Neural progenitor cell (in vitro differentiated cells): ENCODE measurements around the gene CD248. TPM values are rescaled to one million over a fixed set of nuclear protein-coding genes. Genes with fewer than 3 reads are reported as not detected.

ENCODE experiments used
- DNase-seq: peaks from one replicate; pipeline ENCODE4 v3.0.0-alpha.2; 2016; ENCODE audit warnings: low spot score
- H2AFZ ChIP-seq: fragments of 200-600 bp; sonication (generic); replicated peaks from 2 replicates; pipeline ENCODE4 v1.6.1; 2016; ENCODE audit warnings: antibody characterized with exemption
- H3F3A ChIP-seq: fragments of 200-600 bp; sonication (generic); 2 replicates; pipeline ENCODE4 v1.6.1; 2016; ENCODE audit warnings: antibody characterized with exemption, low read depth
- H3K27ac ChIP-seq: fragments of 200-600 bp; sonication (generic); 2 replicates; pipeline ENCODE4 v1.5.1; 2016; ENCODE audit warnings: mild to moderate bottlenecking
- H3K27me3 ChIP-seq: fragments of 200-600 bp; sonication (generic); 2 replicates; pipeline ENCODE4 v1.6.1; 2016; ENCODE audit warnings: mild to moderate bottlenecking, moderate library complexity
- H3K36me3 ChIP-seq: fragments of 200-600 bp; sonication (generic); 2 replicates; pipeline ENCODE4 v1.5.1; 2016
- H3K4me1 ChIP-seq: fragments of 200-600 bp; sonication (generic); 2 replicates; pipeline ENCODE4 v1.6.1; 2016; ENCODE audit warnings: mixed run types
- H3K4me2 ChIP-seq: fragments of 200-600 bp; sonication (generic); 2 replicates; pipeline ENCODE4 v1.6.1; 2016
- H3K4me3 ChIP-seq: fragments of 200-600 bp; sonication (generic); 2 replicates; pipeline ENCODE4 v1.5.1; 2016
- H3K79me2 ChIP-seq: fragments of 200-600 bp; sonication (generic); 2 replicates; pipeline ENCODE4 v1.6.1; 2016; ENCODE audit warnings: low read depth
- H3K9ac ChIP-seq: fragments of 200-600 bp; sonication (generic); 2 replicates; pipeline ENCODE4 v1.6.1; 2016
- H3K9me3 ChIP-seq: fragments of 200-600 bp; sonication (generic); 2 replicates; pipeline ENCODE4 v1.5.1; 2016; ENCODE audit warnings: low read depth
- H4K20me1 ChIP-seq: fragments of 200-600 bp; sonication (generic); 2 replicates; pipeline ENCODE4 v1.6.1; 2016; ENCODE audit warnings: low read depth
- H3K27ac Mint-ChIP-seq: 3 replicates; pipeline ENCODE4 v1.8.0; 2021; ENCODE audit warnings: mixed read lengths
- H3K27me3 Mint-ChIP-seq: 2 replicates; pipeline ENCODE4 v1.8.0; 2022; ENCODE audit warnings: low read depth, mild to moderate bottlenecking, inconsistent platforms, moderate library complexity, mixed read lengths; ENCODE audit not compliant: insufficient read depth
- H3K36me3 Mint-ChIP-seq: 3 replicates; pipeline ENCODE4 v1.8.0; 2021; ENCODE audit warnings: mixed read lengths
- H3K4me1 Mint-ChIP-seq: 3 replicates; pipeline ENCODE4 v1.8.0; 2021; ENCODE audit warnings: mixed read lengths
- H3K4me3 Mint-ChIP-seq: 3 replicates; pipeline ENCODE4 v1.8.0; 2021; ENCODE audit warnings: mild to moderate bottlenecking, moderate library complexity, mixed read lengths
- H3K9me3 Mint-ChIP-seq: 3 replicates; pipeline ENCODE4 v1.8.0; 2020; ENCODE audit warnings: mixed read lengths
- EZH2 ChIP-seq: fragments of 200-600 bp; sonication (generic); IDR thresholded peaks from 2 replicates; pipeline ENCODE4 v1.6.1; 2017; ENCODE audit warnings: antibody characterized with exemption, mild to moderate bottlenecking, moderate library complexity
- EZH2phosphoT487 ChIP-seq: fragments of 200-600 bp; sonication (generic); IDR thresholded peaks from 2 replicates; pipeline ENCODE4 v1.6.1; 2017; ENCODE audit warnings: antibody characterized with exemption
- total RNA-seq: library from RNA; depleted of rRNA; stranded (reverse); fragments of >200 nt; gene quantifications from 2 replicates; pipeline ENCODE4 v1.2.3, GENCODE V29; 2015; ENCODE audit warnings: low replicate concordance
- TF ChIP-seq, protein P1 (sequence below): fragments of 200-600 bp; sonication (generic); IDR thresholded peaks from 2 replicates; pipeline ENCODE4 v1.5.1; 2017; ENCODE audit warnings: antibody characterized with exemption, mild to moderate bottlenecking

The CD248 gene
- total RNA-seq, 1 donor from 2014 or later = 0.62 TPM

GRCh38 chr11:66271816-66272215 lies 45.0 kb downstream of the CD248 start:
- TF ChIP-seq, protein P1, sequence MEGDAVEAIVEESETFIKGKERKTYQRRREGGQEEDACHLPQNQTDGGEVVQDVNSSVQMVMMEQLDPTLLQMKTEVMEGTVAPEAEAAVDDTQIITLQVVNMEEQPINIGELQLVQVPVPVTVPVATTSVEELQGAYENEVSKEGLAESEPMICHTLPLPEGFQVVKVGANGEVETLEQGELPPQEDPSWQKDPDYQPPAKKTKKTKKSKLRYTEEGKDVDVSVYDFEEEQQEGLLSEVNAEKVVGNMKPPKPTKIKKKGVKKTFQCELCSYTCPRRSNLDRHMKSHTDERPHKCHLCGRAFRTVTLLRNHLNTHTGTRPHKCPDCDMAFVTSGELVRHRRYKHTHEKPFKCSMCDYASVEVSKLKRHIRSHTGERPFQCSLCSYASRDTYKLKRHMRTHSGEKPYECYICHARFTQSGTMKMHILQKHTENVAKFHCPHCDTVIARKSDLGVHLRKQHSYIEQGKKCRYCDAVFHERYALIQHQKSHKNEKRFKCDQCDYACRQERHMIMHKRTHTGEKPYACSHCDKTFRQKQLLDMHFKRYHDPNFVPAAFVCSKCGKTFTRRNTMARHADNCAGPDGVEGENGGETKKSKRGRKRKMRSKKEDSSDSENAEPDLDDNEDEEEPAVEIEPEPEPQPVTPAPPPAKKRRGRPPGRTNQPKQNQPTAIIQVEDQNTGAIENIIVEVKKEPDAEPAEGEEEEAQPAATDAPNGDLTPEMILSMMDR = no peak
- TF ChIP-seq EZH2 (no peak), EZH2phosphoT487 (no peak)
- Mint-ChIP-seq H3K27me3 (peaks cover 12% of the 10 kb centered on the region), H3K27ac (no peak overlapping the region), H3K4me3 (peak overlapping the region; percentile 55), H3K36me3 (peaks cover 18% of the 10 kb centered on the region), H3K4me1 (peaks cover 19% of the 10 kb centered on the region), H3K9me3 (no peaks in the 10 kb centered on the region)
- Histone ChIP-seq H3K79me2 (peaks cover 25% of the 10 kb centered on the region), H3K36me3 (no peaks in the 10 kb centered on the region), H3F3A (peaks cover 26% of the 10 kb centered on the region), H3K27ac (no peak overlapping the region), H3K4me2 (no peak overlapping the region), H3K9me3 (no peaks in the 10 kb centered on the region), H4K20me1 (peaks cover 26% of the 10 kb centered on the region), H3K27me3 (no peaks in the 10 kb centered on the region), H3K9ac (no peak overlapping the region), H3K4me1 (peaks cover 10% of the 10 kb centered on the region), H2AFZ (no peak overlapping the region), H3K4me3 (no peak overlapping the region)
- DNase-seq = no peak

DNA sequence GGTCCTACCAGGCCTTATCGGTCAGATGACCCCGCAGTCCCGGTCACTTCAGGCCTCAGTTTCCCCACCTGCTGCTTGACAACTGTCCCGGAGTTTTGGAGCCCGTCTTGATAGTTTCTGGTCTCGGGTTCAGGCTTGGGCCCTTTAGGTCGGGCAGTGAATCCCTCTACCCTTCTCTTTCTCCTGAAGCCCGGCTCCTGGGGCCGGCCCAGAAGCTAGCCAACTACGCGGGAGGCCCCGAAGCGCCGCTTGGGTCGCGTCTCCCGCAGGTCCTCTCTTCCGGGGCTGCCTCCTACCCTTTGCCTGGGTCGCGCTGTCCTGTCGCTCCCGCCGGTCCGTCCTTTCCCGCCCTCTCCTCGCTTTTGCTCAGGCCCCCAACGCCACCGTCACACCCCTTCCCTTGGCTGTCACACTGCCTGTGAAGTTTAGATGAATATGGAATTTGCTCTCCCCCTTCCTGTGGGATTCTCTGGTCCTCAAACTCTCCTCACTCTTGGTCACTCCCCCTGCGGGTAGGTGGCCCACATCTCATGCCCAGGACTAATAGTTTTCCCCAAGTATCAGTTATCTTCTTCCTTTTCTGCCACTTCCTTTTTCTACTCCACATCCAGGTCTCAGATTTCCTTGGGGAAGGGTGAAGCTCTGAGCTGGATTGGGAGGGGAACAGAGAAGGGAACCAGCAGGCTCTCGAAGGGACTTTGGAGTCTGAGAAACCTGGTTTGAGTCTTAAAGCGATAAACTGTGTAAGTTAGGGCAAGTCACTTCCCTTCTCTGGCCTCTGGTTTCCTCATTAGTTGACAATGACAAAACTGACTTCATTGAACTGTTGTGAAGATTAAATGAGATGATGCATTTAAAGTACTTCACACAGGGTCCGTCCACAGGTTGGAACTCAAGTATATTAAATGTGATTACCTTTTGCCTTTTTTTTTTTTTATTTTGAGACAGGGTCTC lies 47.6 kb downstream of the CD248 start:
- peak overlapping the region; percentile 85 for H2AFZ ChIP-seq
- no peaks in the 10 kb centered on the region for H3K36me3 ChIP-seq
- H3K9me3 ChIP-seq = no peaks in the 10 kb centered on the region

DNA sequence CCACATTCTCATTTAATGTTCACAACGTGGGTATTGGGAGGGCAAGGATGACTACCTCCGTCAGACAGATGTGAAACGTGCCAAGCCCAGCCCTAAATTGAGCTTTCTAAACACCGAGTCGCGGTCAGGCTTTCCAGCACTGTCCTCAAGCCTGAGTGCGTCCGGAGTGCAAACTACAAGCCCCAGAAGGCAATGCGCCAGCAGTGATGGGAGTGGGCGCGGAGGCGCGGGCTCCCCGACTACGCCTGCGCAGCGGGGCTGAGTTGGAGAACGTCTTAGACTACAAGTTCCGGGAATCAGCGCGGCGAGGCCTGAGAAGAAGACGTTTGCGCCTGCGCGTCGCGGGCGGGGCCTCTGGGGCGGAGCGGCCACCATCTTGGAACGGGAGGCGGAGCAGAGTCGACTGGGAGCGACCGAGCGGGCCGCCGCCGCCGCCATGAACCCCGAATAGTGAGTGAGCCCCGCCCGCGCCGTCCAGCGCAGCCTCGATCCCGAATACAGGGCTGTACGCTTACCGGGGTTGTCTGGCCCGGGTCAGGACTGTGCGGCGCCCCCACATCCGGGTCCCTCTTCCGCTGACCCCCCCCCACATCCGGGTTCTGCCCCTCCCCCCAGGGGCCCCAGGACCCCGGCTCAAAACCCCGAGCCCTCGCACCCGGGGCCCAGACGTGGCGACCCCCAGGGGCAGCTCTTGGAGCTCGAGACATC lies 48.4 kb downstream of the CD248 start, which contains the start of gene RAB1B:
RAB1B (plus strand) TSS at position 396 of the 708 bp plus-strand sequence; CDS start at position 437, 41 bp downstream.
- peaks cover 42% of the 10 kb centered on the region for H4K20me1 ChIP-seq
- H3K27ac ChIP-seq = peak within 1 kb of the TSS; percentile 87
- Mint-ChIP-seq H3K9me3 (no peaks in the 10 kb centered on the region), H3K36me3 (peaks cover 19% of the 10 kb centered on the region), H3K27ac (peak within 1 kb of the TSS; percentile 98), H3K4me1 (peaks cover 19% of the 10 kb centered on the region), H3K27me3 (peaks cover 11% of the 10 kb centered on the region), H3K4me3 (peak within 1 kb of the TSS; percentile 97)
- H3K36me3 ChIP-seq = no peaks in the 10 kb centered on the region
- H2AFZ ChIP-seq = peak within 1 kb of the TSS; percentile 85
- no peaks in the 10 kb centered on the region for H3K9me3 ChIP-seq
- H3K4me2 ChIP-seq = peak within 1 kb of the TSS; percentile 93
- peaks cover 25% of the 10 kb centered on the region for H3K79me2 ChIP-seq
- DNase-seq = peak; percentile 100
- peaks cover 34% of the 10 kb centered on the region for H3F3A ChIP-seq
- H3K27me3 ChIP-seq = no peaks in the 10 kb centered on the region
- peak within 1 kb of the TSS; percentile 76 for H3K4me3 ChIP-seq
- H3K4me1 ChIP-seq = peaks cover 12% of the 10 kb centered on the region
- peak within 1 kb of the TSS; percentile 82 for H3K9ac ChIP-seq
- no peak for TF ChIP-seq EZH2
- TF ChIP-seq EZH2phosphoT487 = no peak
- TF ChIP-seq, protein P1 = no peak

More for the DNA sequence above, 47.6 kb downstream of the CD248 start:
- Mint-ChIP-seq H3K27me3 (peaks cover 11% of the 10 kb centered on the region), H3K4me1 (peaks cover 19% of the 10 kb centered on the region), H3K4me3 (peak overlapping the region; percentile 97), H3K36me3 (peaks cover 21% of the 10 kb centered on the region), H3K9me3 (no peaks in the 10 kb centered on the region), H3K27ac (peak overlapping the region; percentile 98)
- peaks cover 34% of the 10 kb centered on the region for H3F3A ChIP-seq
- no peaks in the 10 kb centered on the region for H3K27me3 ChIP-seq
- peak overlapping the region; percentile 82 for H3K9ac ChIP-seq
- H4K20me1 ChIP-seq = peaks cover 45% of the 10 kb centered on the region
- peaks cover 12% of the 10 kb centered on the region for H3K4me1 ChIP-seq
- peak overlapping the region; percentile 87 for H3K27ac ChIP-seq
- peak overlapping the region; percentile 86 for H3K4me2 ChIP-seq
- peaks cover 25% of the 10 kb centered on the region for H3K79me2 ChIP-seq
- DNase-seq = peak; percentile 66
- TF ChIP-seq, protein P1 = peak; percentile 40
- TF ChIP-seq EZH2phosphoT487 = no peak
- TF ChIP-seq EZH2 = no peak
- peak overlapping the region; percentile 76 for H3K4me3 ChIP-seq
